HL-60 (cell line): Measurements from ENCODE around the gene SPAG17.

Experiments used
- DNase-seq, 2 experiments: peaks; one replicate each; pipeline ENCODE4 v3.0.0-alpha.2; 2010 to 2020; ENCODE audit warnings: low read depth in 1 of 2, low spot score in 1 of 2
- H3K27ac ChIP-seq: fragments of 250-450 bp; sonication (Bioruptor Pico); replicated peaks from 2 replicates; pipeline ENCODE4 v1.5.1; 2020; ENCODE audit warnings: mild to moderate bottlenecking, moderate library complexity
- H3K27me3 ChIP-seq: fragments of 250-450 bp; sonication (Bioruptor Pico); 2 replicates; pipeline ENCODE4 v1.5.1; 2021; ENCODE audit warnings: mild to moderate bottlenecking, moderate library complexity; ENCODE audit not compliant: insufficient read depth, poor library complexity, severe bottlenecking
- H3K4me3 ChIP-seq: replicated peaks from 2 replicates; pipeline ENCODE4 v1.5.1; 2011; ENCODE audit warnings: mild to moderate bottlenecking, control low read depth, low read length; ENCODE audit not compliant: insufficient read depth
- CTCF ChIP-seq: IDR thresholded peaks from one replicate; pipeline ENCODE4 v1.5.1; 2011; ENCODE audit warnings: low read length, control low read depth, inconsistent platforms; ENCODE audit not compliant: insufficient read depth
- GABPA ChIP-seq: IDR thresholded peaks from 2 replicates; pipeline ENCODE4 v1.6.1; 2012; ENCODE audit warnings: low read depth
- POLR2AphosphoS5 ChIP-seq: IDR thresholded peaks from 2 replicates; pipeline ENCODE4 v1.6.1; 2012; ENCODE audit warnings: low read depth
- REST ChIP-seq: IDR thresholded peaks from 2 replicates; pipeline ENCODE4 v1.6.1; 2012; ENCODE audit warnings: low read depth; ENCODE audit not compliant: insufficient replicate concordance
- SPI1 ChIP-seq: IDR thresholded peaks from 2 replicates; pipeline ENCODE4 v1.6.1; 2012; ENCODE audit warnings: low read depth, mild to moderate bottlenecking, borderline replicate concordance

SPAG17 gene

GRCh38 chr1:118147522-118147921, 37.5 kb downstream of the SPAG17 start:
- Histone ChIP-seq H3K27ac (no peak overlapping the region), H3K27me3 (peaks cover 4% of the 10 kb centered on the region), H3K4me3 (no peak overlapping the region)
- DNase-seq, result no peak
- TF ChIP-seq GABPA (no peak), SPI1 (no peak), CTCF (no peak), POLR2AphosphoS5 (no peak), REST (no peak)

GRCh38 chr1:118145721-118146120, 39.3 kb downstream of the SPAG17 start:
- no peak for TF ChIP-seq POLR2AphosphoS5
- no peak for TF ChIP-seq CTCF
- TF ChIP-seq GABPA, result no peak
- TF ChIP-seq SPI1, result no peak
- no peak for TF ChIP-seq REST
- DNase-seq, result no peak

GRCh38 chr1:118144684-118145083, 40.3 kb downstream of the SPAG17 start:
- Histone ChIP-seq H3K27me3 (peaks cover 4% of the 10 kb centered on the region), H3K4me3 (no peak overlapping the region), H3K27ac (no peak overlapping the region)
- TF ChIP-seq SPI1, result no peak
- TF ChIP-seq POLR2AphosphoS5, result no peak
- TF ChIP-seq REST, result no peak
- no peak for TF ChIP-seq CTCF
- no peak for TF ChIP-seq GABPA
- DNase-seq, result no peak

More at GRCh38 chr1:118145721-118146120, 39.3 kb downstream of the SPAG17 start:
- Histone ChIP-seq H3K27ac (no peak overlapping the region), H3K27me3 (peaks cover 4% of the 10 kb centered on the region), H3K4me3 (no peak overlapping the region)
